ENCODE results near the gene FZR1. TPM values are rescaled to one million over a fixed set of nuclear protein-coding genes. Genes with fewer than 3 reads are reported as not detected.
A peak's percentile ranks its signal among the peaks of the same experiment; 100 is the strongest.
"Not testable (repeated sequence)": the region's sequence is repeated elsewhere in the genome, so short reads cannot be mapped to it uniquely, and the experiment has no call there.

Gene FZR1
- total RNA-seq, 1 donor from 2014 or later, result 84.7 TPM

GRCh38 chr19:3573858-3574637 is 67.9 kb downstream of the FZR1 start:
- peak; percentile 80 for DNase-seq (ENCODE audit: low spot score)

- no peak for DNase-seq (ENCODE audit: low spot score)
Measured at GRCh38 chr19:3575260-3575741, 69.2 kb downstream of the FZR1 start.

- no peak for DNase-seq (ENCODE audit: low spot score)
Measured at GRCh38 chr19:3575949-3576673, 70.0 kb downstream of the FZR1 start.

GRCh38 chr19:3576696-3577443 is 70.8 kb downstream of the FZR1 start:
- peak; percentile 50 for DNase-seq (ENCODE audit: low spot score)

- DNase-seq (ENCODE audit: low spot score), result no peak
Measured at GRCh38 chr19:3577723-3578344, 71.7 kb downstream of the FZR1 start.

- DNase-seq (ENCODE audit: low spot score), result no peak
Measured at GRCh38 chr19:3578390-3578789, 72.3 kb downstream of the FZR1 start.

GRCh38 chr19:3580156-3580934 is 74.2 kb downstream of the FZR1 start:
- DNase-seq (ENCODE audit: low spot score), result no peak

GRCh38 chr19:3581792-3582191 is 75.7 kb downstream of the FZR1 start:
- not testable (repeated sequence) for DNase-seq (ENCODE audit: low spot score)

- DNase-seq (ENCODE audit: low spot score), result not testable (repeated sequence)
Measured at GRCh38 chr19:3584036-3584802, 78.1 kb downstream of the FZR1 start.

- no peak for DNase-seq (ENCODE audit: low spot score)
Measured at GRCh38 chr19:3585301-3586126, 79.4 kb downstream of the FZR1 start, which contains the start of gene GIPC3. TSS of gene GIPC3 (plus strand) at chr19:3585478. CDS start at chr19:3585598, 120 bp downstream.

GRCh38 chr19:3586127-3586626 is 80.1 kb downstream of the FZR1 start:
- DNase-seq (ENCODE audit: low spot score), result no peak

GRCh38 chr19:3586707-3587346 is 80.7 kb downstream of the FZR1 start:
- no peak for DNase-seq (ENCODE audit: low spot score)

Other genes starting within 250 kb of the FZR1 start
- 254 TPM for gene NFIC, start 139.7 kb upstream of the FZR1 start, total RNA-seq
- 712 TPM for gene SMIM24, start 25.8 kb upstream of the FZR1 start, total RNA-seq
- gene SMIM44, start 22.9 kb upstream of the FZR1 start, total RNA-seq, result 3.7 TPM
- gene DOHH, start 5.6 kb upstream of the FZR1 start, total RNA-seq, result 11.6 TPM
- gene TEKTIP1, start 32.9 kb downstream of the FZR1 start, total RNA-seq, result 10.3 TPM
- 64.1 TPM for gene MFSD12, start 51.3 kb downstream of the FZR1 start, total RNA-seq
- gene HMG20B, start 66.6 kb downstream of the FZR1 start, total RNA-seq, result 100 TPM
- gene GIPC3, start 79.2 kb downstream of the FZR1 start, total RNA-seq, result 1.3 TPM
- gene TBXA2R, start 100.6 kb downstream of the FZR1 start, total RNA-seq, result 4.9 TPM
- gene CACTIN, start 120.5 kb downstream of the FZR1 start, total RNA-seq, result 25.8 TPM
- gene PIP5K1C, start 194.2 kb downstream of the FZR1 start, total RNA-seq, result 72.9 TPM
- gene TJP3, start 202.1 kb downstream of the FZR1 start, total RNA-seq, result 141 TPM